Urinary bladder (tissue), 4 donors: Measurements from ENCODE around the gene GRAMD2A. TPM values are rescaled to one million over a fixed set of nuclear protein-coding genes. Genes with fewer than 3 reads are reported as not detected.
A peak's percentile ranks its signal among the peaks of the same experiment; 100 is the strongest.

Experiments
- DNase-seq: peaks from one replicate; pipeline ENCODE4 v3.0.0-alpha.2; 2015; ENCODE audit errors: extremely low spot score
- H3K27ac ChIP-seq: one replicate; pipeline ENCODE4 v1.5.1; 2013; ENCODE audit warnings: low read depth, mild to moderate bottlenecking, moderate library complexity
- H3K36me3 ChIP-seq: one replicate; pipeline ENCODE4 v1.6.1; 2013; ENCODE audit warnings: mild to moderate bottlenecking, moderate library complexity; ENCODE audit not compliant: insufficient read depth
- H3K4me1 ChIP-seq: one replicate; pipeline ENCODE4 v1.6.1; 2013; ENCODE audit warnings: mild to moderate bottlenecking, moderate library complexity; ENCODE audit not compliant: insufficient read depth
- H3K4me3 ChIP-seq: one replicate; pipeline ENCODE4 v1.5.1; 2013; ENCODE audit warnings: low read depth, low read length
- WGBS: extraction: QIAGEN DNeasy Blood & Tissue Kit; methylation state at CpG from one replicate; pipeline ENCODE4 v1.1.7; 2013; 5-methylcytosine and 5-hydroxymethylcytosine counted together
- polyA plus RNA-seq: library from polyadenylated mRNA; stranded (reverse); fragments of 200-250 nt; gene quantifications from one replicate; pipeline ENCODE4 v1.2.3, GENCODE V29; 2013
- total RNA-seq: library from RNA; depleted of rRNA; stranded (reverse); fragments of >200 nt; gene quantifications from one replicate; pipeline ENCODE4 v1.2.3, GENCODE V29; 2014
- donor health status: healthy with polysubstance abuse.
- donor health status: healthy.

Gene GRAMD2A
- total and polyA plus RNA-seq, 2 donors = 0.19 to 0.74 TPM

DNA sequence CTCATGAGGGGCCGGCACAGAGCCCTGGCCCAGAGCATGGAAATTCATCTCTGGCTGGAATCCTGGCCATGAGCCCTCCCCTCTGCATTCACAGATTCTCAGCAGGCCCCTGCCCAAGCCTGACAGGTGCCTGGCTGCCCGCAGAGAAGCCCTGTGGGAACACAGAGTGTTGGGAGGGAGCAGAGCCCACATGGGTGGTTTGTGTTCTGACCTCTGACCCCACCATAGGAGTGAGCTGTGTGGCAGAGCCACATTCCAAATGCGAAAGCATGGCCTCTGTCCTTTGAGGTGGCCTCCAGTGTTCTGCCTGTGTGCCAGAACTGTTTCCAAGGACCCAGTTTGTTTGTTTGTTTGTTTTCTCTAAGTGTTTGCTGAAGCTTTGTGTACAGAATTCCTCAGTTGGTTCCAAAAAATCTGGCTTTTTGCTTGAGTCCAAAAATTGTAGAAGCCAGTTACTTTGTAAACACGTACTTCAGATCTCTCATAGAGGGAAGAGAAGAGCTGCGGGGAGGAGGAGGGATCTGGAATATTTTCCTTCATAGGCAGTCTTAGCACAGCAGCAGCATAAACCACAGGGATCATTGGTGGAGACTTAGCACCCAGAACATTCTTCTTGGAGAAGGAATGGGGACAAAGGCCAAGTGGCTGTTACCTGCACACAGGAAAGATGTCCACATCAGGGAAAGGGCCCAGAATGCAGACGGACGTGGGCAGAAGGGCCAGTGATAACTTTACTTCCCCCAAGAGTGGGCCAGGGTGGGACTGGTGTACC lies 36.0 kb downstream of the GRAMD2A start:
- no peak overlapping the region for H3K27ac ChIP-seq
- H3K4me3 ChIP-seq = no peak overlapping the region
- DNase-seq = no peak
- WGBS = 73% methylated on average over 7 of the region's 7 CpGs
- H3K36me3 ChIP-seq = no peaks in the 10 kb centered on the region
- H3K4me1 ChIP-seq = no peaks in the 10 kb centered on the region

DNA sequence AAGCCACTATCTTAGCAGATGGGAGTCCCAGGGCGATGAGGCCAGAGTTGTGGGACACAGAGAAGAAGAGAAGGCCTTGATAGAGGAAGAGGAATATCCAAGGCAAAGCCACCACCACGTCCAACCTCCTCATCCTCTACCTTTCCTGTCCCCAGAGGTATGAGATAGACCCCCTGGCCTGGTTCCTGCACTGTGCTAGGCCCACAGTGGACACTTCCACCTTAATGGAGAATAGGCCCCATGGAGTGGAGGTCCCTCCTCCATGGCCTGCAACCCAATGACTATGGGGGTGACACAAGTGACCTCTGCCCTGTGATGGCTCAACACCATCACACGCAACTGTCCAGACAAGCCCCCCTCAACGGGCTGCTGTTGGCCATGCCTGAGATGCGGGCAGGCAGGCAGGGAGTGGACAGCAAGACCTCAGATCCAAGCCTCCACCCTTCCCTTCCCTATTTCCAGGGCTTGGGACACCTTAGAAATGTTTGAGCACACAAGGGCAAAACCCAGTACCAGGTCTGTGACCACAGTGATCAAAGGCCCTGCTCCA lies 36.8 kb downstream of the GRAMD2A start:
- H3K4me3 ChIP-seq = no peak overlapping the region
- no peaks in the 10 kb centered on the region for H3K4me1 ChIP-seq
- 93% methylated on average over 5 of the region's 5 CpGs for WGBS
- no peaks in the 10 kb centered on the region for H3K36me3 ChIP-seq
- H3K27ac ChIP-seq = no peak overlapping the region
- no peak for DNase-seq

DNA sequence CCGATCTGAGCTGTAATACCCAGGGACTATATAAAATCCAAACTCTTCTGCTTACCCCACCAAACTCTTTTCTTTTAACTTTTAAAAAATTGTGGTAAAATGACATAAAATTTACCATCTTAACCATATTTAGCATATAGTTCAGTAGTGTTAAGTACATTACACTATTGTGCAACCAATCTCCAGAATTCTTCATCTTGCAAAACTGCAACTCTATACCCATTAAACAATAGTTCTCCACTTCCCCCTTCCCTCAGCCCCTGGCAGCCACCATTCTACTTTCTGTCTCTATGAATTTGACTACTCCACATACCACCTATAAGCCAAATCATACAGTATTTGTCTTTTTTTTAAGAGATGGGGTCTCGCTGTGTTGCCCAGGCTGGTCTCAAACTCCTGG lies 40.7 kb downstream of the GRAMD2A start:
- Histone ChIP-seq H3K36me3 (no peaks in the 10 kb centered on the region), H3K4me1 (no peaks in the 10 kb centered on the region), H3K4me3 (no peak overlapping the region), H3K27ac (no peak overlapping the region)
- 95% methylated on average over 2 of the region's 2 CpGs for WGBS
- DNase-seq = no peak

DNA sequence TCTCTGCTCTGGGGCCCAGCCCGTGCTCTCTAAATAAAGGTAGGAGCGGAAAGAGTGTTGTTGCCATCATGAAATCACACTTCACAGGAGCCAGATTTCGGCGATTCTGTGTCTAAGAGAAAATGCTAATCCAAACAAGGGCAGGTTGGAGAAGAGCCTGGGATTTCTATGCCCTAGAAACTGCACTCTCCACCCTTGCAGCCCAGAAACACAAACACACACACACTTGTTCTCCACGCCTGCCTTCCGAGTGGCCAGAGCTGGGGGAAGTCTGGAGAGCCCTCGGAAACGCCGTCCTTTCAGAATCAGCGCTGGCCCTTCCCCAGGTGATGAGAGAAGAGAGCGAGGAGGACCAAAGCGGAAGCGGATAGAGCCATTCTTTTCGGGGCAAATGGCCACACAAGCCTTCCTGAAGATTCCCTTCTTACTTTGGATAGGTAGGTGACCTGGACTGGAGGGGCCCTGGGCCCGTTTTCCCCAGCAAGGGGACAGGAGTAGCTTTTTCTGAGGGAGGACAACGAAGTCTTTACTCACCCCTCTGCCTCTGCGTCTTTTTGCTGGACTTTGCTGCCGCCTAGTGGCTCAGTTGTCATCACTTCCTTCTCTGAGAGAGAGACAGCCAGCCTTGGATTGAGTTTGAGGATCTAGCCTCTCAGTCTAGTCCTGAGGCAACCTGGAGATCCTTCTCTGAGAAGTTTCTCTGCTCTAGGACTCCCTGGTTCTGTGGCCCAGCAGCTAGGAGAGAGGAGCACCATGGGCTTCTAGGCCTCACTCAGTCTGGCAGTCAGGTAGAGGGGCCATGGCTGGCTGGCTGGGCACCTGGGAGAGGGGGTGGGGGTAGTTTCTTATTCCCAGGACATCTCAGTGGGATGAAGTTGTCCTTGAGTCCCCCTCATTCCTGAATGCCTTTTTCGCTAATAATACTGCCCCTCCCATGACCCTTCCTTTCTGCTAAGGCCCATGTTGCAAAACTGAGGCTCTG lies 41.7 kb downstream of the GRAMD2A start:
- H3K27ac ChIP-seq = no peak overlapping the region
- H3K4me3 ChIP-seq = peak overlapping the region; percentile 34
- peak; percentile 88 for DNase-seq
- no peaks in the 10 kb centered on the region for H3K4me1 ChIP-seq
- WGBS = 4% methylated on average over 19 of the region's 19 CpGs
- no peaks in the 10 kb centered on the region for H3K36me3 ChIP-seq

DNA sequence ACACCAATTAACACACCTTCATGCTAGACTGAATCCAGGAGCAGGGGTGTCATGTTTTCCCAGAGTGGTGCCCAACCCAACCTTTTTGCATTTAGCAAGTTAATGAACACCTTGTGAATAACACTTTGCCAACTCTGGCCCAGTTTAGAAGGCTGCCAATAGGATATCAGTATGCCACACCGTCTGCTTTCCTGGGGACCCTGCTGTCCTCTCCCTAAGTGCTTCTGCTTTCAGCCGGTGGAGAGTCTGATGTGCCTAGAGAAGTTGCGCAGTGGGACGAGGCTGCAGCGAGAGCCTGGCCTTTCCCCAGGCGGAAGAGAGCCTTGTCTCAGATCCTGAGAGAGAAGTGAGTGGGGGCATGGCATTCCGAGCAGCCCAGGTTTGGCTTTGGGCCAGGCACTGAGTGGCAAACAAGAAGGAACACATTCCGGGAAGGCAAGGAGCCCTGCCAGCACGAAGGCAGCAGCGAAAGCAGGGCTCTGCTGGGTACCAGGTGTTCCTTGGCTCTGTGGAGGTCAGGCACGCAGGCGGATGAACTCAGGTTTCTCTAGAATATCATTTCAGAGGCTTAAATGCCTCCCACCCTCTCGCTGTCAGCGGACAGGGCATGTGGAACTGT lies 42.5 kb downstream of the GRAMD2A start:
- Histone ChIP-seq H3K36me3 (no peaks in the 10 kb centered on the region), H3K4me3 (peak overlapping the region; percentile 34), H3K27ac (no peak overlapping the region), H3K4me1 (no peaks in the 10 kb centered on the region)
- 26% methylated on average over 14 of the region's 14 CpGs for WGBS
- no peak for DNase-seq

DNA sequence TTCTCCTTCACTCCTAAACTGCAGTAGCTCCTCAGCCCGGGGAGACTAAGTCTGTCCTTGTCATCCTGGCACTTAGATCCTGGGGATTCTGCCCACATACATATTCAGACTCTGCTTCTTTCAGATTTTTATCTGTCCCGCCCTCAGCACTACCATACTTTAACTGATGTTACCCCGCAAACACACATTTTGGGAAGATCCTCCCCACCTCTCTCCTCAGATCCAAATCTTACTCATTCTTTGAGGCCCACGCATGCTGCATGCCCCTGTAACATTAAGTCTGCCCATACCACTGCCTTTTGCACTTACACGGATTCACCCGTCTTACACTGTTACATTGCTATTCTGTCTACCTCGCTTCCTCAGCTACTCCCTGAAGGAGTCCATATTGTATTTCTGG lies 43.3 kb downstream of the GRAMD2A start:
- Histone ChIP-seq H3K4me3 (no peak overlapping the region), H3K27ac (no peak overlapping the region), H3K4me1 (no peaks in the 10 kb centered on the region), H3K36me3 (no peaks in the 10 kb centered on the region)
- 96% methylated on average over 7 of the region's 7 CpGs for WGBS
- DNase-seq = no peak

DNA sequence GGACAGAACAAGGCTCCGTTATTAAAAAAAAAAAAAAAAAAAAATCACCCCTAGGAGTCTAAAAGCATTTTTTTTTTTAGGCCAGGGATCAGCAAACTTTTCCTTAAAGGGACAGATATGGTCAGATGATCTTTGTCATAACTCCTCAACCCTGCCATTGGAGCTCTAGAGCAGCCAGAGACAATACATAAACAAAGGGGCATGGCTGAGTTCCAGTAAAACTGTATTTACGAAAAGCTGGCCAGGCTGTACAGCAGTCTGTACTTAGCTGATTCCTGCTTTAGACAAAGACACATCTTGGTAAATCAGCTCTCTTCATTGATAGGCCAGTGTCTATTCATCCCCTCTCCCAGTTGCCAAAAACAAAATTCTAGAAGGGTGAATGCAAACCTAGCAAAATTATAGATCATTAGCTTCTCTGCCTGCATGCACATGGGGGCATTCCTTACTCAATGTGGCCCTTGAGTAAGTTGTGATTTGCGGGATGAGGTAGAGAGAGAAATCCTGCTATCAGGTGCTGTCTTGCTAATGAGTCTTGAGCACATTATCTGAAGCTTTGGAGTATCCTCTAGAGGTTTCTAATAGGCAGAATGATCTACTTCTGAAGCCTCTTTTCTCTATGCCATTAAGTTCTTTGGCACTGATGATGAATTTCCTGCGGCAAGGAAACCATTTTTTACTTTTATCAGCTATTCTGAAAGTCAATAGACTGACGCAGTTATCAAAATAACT lies 44.2 kb downstream of the GRAMD2A start:
- 70% methylated on average over 5 of the region's 5 CpGs for WGBS
- Histone ChIP-seq H3K27ac (no peak overlapping the region), H3K4me3 (no peak overlapping the region)

DNA sequence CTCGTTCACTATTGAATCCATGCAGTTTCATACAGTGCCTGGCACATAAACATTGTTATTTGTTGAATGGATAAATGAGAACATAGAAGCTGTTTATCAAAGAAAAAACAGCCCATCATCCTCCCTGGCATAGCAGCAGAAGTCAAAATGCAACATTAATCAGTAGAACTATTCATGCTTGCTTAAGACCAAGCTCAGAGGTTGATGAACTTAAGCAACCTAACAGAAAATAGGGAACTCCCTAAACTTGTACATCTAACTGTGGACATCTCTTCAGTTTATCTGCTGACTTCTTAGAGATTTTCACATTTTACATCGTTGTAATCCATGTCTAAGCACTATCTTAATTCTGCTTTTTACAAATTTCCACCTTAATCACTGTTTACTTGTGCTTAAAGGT lies 50.2 kb downstream of the GRAMD2A start:
- no peaks in the 10 kb centered on the region for H3K4me1 ChIP-seq
- H3K27ac ChIP-seq = no peak overlapping the region
- no peak for DNase-seq
- H3K36me3 ChIP-seq = no peaks in the 10 kb centered on the region
- WGBS = 75% methylated on average over 2 of the region's 2 CpGs
- H3K4me3 ChIP-seq = no peak overlapping the region

More for the DNA sequence above, 44.2 kb downstream of the GRAMD2A start:
- DNase-seq = no peak
- H3K36me3 ChIP-seq = no peaks in the 10 kb centered on the region
- H3K4me1 ChIP-seq = no peaks in the 10 kb centered on the region

DNA sequence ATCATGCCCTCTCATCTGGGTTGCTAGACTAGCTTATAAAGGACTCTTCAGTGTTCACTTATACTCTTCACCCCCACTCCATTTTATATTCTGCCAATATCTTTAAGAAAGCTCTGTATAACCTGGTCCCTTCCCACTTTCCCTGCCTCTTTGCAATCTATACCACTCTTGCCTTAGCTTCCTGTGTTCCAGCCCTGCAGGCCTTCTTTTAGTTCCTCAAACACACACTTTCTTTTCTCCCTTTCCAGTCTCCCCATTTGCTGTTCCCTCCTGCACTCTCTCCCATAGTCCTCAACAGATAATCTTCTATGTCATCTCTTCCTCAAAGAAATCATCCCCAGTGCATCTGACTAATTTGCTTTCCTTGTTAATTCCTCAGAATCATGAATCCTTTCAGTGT lies 50.7 kb downstream of the GRAMD2A start:
- H3K4me1 ChIP-seq = no peaks in the 10 kb centered on the region
- H3K36me3 ChIP-seq = no peaks in the 10 kb centered on the region
- no peak overlapping the region for H3K4me3 ChIP-seq
- no peak for DNase-seq
- H3K27ac ChIP-seq = no peak overlapping the region

DNA sequence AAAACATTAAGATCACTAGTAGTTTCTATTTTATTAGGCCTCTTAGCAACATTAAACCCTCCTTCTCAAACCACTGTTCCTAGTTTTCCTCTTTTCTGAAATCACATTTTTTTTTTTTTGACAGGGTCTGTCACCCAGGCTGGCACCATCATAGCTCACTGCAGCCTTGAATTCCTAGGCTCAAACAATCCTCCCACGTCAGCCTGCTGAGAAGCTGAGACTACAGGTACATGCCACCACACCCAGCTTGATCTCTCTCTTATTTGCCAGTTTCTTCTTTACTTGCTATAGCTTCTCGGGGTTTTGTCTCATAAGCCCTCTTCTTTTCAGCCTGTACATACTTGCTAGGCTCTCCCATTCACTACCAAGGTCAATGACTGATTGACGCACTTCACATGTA lies 51.4 kb downstream of the GRAMD2A start:
- no peaks in the 10 kb centered on the region for H3K36me3 ChIP-seq
- H3K27ac ChIP-seq = no peak overlapping the region
- H3K4me1 ChIP-seq = peaks cover 2% of the 10 kb centered on the region
- DNase-seq = no peak
- WGBS = 95% methylated on average over 3 of the region's 3 CpGs
- no peak overlapping the region for H3K4me3 ChIP-seq

DNA sequence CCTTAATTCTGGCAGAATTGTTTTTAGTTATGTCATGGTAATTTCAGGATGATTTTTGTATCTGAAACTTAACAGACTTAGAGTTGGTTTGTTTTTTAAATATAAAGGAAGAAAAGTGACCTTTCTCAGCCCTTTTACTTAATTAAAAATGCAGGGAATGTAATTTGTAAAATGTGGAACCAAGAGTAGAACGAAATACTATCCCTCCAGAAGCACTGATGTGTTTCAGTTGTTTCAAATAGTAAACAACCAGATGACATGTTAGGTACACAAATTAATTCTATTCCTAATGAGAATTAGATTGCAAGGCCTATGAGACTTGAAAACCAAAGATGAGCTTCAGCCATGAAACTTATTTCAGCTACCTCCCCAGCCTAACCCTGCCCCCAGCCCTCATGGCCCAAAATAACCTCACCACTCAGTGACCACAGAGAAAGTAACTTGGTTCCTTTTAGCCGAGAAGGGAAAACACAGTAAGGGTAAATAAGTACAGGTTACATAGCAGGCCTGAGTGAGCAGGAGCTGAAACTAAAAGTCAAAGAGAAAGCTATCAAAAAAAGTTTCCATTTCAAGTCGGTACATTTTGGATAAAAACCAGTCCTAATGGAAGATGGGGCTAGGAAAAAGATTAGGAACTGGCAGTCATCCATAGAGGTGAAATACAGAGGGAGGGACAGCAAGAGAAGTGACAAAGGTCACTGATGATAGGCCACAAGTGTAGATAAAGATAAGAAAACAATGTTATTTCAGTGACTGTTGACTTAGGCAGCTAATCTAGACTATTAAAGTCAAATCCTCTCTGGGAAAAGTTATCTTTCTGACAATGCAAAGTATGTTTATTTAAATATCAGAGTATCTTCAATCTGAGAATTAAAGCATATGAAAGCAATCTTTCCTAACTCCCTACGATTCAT lies 56.2 kb downstream of the GRAMD2A start:
- DNase-seq = no peak
- no peaks in the 10 kb centered on the region for H3K36me3 ChIP-seq
- H3K4me3 ChIP-seq = no peak overlapping the region
- H3K27ac ChIP-seq = no peak overlapping the region
- 33% methylated on average over 4 of the region's 4 CpGs for WGBS
- H3K4me1 ChIP-seq = peaks cover 2% of the 10 kb centered on the region

DNA sequence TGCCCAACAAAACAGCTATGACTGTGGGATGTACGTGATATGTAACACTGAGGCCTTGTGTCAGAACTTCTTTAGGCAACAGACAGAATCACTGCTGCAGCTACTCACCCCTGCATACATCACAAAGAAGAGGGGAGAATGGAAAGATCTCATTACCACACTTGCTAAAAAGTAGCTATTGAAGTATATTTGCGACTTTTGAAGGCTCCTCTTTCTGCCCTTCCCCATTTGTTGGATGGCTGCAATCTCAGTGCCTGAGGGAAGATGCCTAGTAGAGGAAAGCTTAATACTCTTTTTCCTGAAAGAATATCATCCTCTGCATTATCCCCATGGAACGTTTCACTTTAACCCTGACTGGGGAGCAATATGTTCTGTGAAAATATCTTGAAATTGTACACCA lies 57.5 kb downstream of the GRAMD2A start:
- 62% methylated on average over 3 of the region's 3 CpGs for WGBS
- peaks cover 2% of the 10 kb centered on the region for H3K4me1 ChIP-seq
- no peaks in the 10 kb centered on the region for H3K36me3 ChIP-seq
- no peak for DNase-seq
- no peak overlapping the region for H3K27ac ChIP-seq
- no peak overlapping the region for H3K4me3 ChIP-seq
